Fibroblast of lung (primary cell): Measurements from ENCODE around the gene CHP2.

Experiments
- CTCF ChIP-seq, 2 donors: IDR thresholded peaks in 1 of 2; conservative IDR thresholded peaks in 1 of 2; 1 replicate in 1 of 2; 2 replicates in 1 of 2; pipeline ENCODE4 v1.5.1; 2011 to 2012; ENCODE audit warnings: low read length in 2 of 2, control low read depth in 1 of 2, inconsistent platforms in 1 of 2, low read depth in 1 of 2, mild to moderate bottlenecking in 1 of 2
- EZH2 ChIP-seq: IDR thresholded peaks from 2 replicates; pipeline ENCODE4 v1.5.1; 2012; ENCODE audit warnings: low read length, control low read depth, mild to moderate bottlenecking; ENCODE audit errors: missing control alignments

- TF ChIP-seq CTCF (conservative IDR thresholded peaks at IDR 0.05 in 1 of 2, IDR thresholded peaks at IDR 0.05 in 1 of 2; ENCODE audit: low read depth in 1 of 2, low read length in 2 of 2): no peak
- no peak for TF ChIP-seq EZH2
These were observed 3.3 kb downstream of the CHP2 start for GRCh38 chr16:23757937-23758619.
